22Rv1 (cell line): ENCODE results near the gene P2RX7.

Experiments
- CTCF ChIP-seq: fragments of 450-650 bp; IDR thresholded peaks from 2 replicates; pipeline ENCODE4 v1.5.1; 2017; ENCODE audit warnings: mild to moderate bottlenecking
- ZFX ChIP-seq: fragments of 450-650 bp; IDR thresholded peaks from 2 replicates; pipeline ENCODE4 v1.6.1; 2017; ENCODE audit warnings: antibody characterized with exemption, borderline replicate concordance

GRCh38 chr12:121129811-121130147 is 2.9 kb upstream of the P2RX7 start:
- TF ChIP-seq CTCF (no peak), ZFX (no peak)
